Lower leg skin (tissue), 3 donors: ENCODE data around the gene TRAK1.

Experiments used
- CTCF ChIP-seq, 3 donors: fragments of 450-650 bp; IDR thresholded peaks; one replicate each; pipeline ENCODE4 v1.5.1; 2016; ENCODE audit warnings: antibody characterized with exemption in 3 of 3, mild to moderate bottlenecking in 3 of 3, moderate library complexity in 2 of 3
- POLR2A ChIP-seq, 2 donors: fragments of 450-650 bp; IDR thresholded peaks; one replicate each; pipeline ENCODE4 v1.6.1; 2016 to 2017; ENCODE audit warnings: antibody characterized with exemption in 2 of 2, mild to moderate bottlenecking in 1 of 2, moderate library complexity in 1 of 2

GRCh38 chr3:42265059-42265991 is 174.2 kb downstream of the TRAK1 start:
- no peak for TF ChIP-seq CTCF (IDR thresholded peaks at IDR 0.05)
- TF ChIP-seq POLR2A (IDR thresholded peaks at IDR 0.05) = no peak
